HG03196 (cell line): ENCODE measurements around the gene B3GNT2.
"Not testable (repeated sequence)": the region's sequence is repeated elsewhere in the genome, so short reads cannot be mapped to it uniquely, and the experiment has no call there.

Experiments
- ATAC-seq: cut with Tn5 transposase; IDR thresholded peaks from one replicate; pipeline ENCODE4 v1.9.1; 2021; ENCODE audit not compliant: unreplicated experiment

B3GNT2 gene

GRCh38 chr2:62234755-62235655, 39.1 kb downstream of the B3GNT2 start:
- no peak for ATAC-seq

DNA sequence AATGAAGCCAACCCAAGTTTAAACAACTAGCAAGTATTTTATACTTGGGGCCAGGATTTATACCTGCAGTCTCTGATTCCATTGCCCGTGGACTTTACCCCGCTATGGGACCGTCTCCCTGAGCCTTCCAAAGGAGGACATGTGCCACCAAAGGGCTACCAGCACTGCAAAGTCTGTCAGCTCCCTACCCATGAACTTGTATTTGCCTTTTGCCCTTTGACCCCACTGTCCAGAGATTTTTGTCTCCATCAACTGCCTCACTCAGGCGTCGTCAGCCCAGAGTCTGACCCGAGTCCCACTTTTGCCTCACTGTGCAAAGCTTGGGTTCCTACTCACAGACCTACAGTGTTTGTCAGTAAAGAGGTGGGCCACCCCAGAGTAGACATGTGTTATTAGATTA, 40.6 kb downstream of the B3GNT2 start:
- no peak for ATAC-seq

GRCh38 chr2:62238236-62238635, 42.3 kb downstream of the B3GNT2 start:
- ATAC-seq, result no peak

DNA sequence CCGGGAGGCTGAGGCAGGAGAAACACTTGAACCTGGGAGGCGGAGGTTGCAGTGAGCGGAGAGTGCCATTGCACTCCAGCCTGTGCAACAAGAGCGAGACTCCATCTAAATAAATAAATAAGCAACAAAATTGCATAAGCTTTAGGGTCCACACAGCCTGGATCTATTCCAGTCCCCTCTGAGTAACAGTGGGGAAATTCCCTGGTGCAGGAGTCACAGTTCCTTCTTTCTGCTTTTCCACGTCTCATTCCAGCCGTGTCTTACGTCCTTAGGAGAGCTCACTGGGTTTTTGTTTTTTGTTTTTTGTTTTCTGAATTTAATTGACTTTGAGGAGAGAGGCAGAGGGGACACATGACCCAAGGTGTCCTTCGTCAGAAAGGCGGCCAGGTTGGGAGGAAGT, 44.6 kb downstream of the B3GNT2 start:
- ATAC-seq, result no peak

DNA sequence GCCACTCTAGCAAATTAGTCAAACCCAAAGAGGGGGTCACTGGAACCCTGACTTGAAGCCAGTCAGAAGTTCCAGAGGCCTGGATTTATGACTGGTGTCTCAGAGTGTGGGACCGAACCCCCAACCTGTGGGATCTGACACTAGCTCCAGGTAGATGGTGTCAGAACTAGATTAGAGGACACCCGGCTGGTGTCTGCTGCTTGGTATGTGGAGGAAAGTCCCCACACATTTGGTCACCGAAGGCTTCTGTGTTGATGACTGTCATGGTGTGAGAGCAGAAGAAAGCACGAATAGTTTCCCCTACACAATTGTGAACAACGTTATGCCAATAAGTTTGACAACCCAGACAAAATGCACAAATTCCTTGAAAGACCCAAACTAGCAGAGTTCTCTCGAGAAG, 48.1 kb downstream of the B3GNT2 start:
- no peak for ATAC-seq

DNA sequence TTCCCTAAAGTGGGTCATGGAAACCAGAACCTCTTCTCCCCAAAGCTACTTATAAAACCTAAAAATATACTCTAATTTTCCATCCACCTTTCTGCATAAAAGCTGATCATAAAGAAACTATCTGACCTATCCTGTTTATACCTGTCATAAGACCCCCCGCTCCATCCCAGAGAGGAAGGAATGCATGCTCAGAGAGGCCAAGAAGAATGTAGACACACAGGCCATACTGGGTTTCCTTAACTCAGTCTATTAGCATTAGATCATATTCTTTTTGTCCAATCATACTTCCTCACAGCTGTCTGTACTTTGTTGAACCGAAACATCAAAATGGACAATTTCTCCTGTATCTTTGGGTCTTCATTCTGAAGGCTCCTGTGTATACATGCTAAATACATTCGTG, 52.3 kb downstream of the B3GNT2 start:
- ATAC-seq, result no peak

- no peak for ATAC-seq
Measured at GRCh38 chr2:62250239-62250638, 54.3 kb downstream of the B3GNT2 start.

- ATAC-seq, result no peak
Measured at GRCh38 chr2:62254424-62255266, 58.7 kb downstream of the B3GNT2 start.

DNA sequence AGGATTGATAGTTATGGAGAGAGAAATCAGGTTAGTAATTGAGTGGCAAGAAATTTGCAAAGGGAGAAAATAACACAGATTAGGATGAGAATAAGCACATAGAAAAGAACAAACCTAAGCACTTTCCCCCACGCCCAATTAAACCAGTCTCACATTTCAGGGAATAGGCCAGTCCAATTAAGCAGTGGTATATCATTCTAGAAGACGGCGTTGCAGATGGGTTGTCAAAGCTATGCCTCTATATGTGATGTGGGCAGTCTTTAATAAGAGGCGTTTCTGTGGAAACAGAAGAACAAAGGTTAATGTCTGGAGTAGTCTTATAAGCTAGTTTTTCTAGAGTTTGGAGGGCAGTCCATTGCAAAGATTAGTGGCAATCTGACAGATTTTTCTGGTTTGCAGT, 61.6 kb downstream of the B3GNT2 start:
- ATAC-seq, result no peak

- ATAC-seq, result no peak
Measured at GRCh38 chr2:62263076-62263715, 67.3 kb downstream of the B3GNT2 start.

DNA sequence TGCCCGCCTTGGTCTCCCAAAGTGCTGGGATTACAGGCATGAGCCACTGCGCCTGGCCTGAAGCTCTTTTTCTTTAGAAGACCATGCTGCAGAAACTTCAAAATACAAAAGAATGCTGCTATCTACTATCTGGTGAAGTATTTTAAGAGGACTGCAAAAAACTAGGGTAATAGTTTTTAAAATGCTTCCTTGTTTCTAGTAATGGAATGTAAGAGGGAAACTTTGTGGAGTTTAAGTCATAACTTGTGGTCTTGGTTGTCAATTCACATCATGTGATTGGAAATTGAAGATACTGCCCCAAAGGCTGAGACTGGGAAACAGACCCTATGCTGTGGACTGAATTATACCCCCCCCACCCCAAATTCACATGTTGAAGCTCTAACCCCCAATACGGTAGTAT, 68.3 kb downstream of the B3GNT2 start:
- ATAC-seq, result no peak

DNA sequence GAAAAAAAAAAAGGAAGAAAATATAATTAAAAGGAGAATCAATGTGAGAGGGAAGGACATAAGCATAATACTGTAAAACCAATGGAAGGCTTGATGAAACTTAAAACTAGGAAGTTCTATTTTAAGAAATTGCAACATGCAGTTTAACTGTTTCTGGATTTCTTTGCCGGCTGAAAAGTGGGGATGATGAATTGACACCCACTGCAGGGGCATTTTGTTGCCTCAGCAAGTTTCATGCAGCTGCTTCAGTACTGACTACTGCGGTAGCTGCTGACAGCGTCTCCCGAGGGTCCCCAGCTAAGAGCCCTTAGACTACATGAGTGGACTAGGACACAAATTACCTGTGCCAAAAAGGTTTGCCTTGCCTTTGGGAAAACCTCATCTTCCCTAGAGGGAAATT, 69.2 kb downstream of the B3GNT2 start:
- ATAC-seq, result no peak

GRCh38 chr2:62266433-62267038, 70.6 kb downstream of the B3GNT2 start:
- ATAC-seq, result no peak

GRCh38 chr2:62267696-62268095, 71.8 kb downstream of the B3GNT2 start:
- ATAC-seq, result no peak

GRCh38 chr2:62268681-62269188, 72.8 kb downstream of the B3GNT2 start:
- ATAC-seq, result not testable (repeated sequence)

DNA sequence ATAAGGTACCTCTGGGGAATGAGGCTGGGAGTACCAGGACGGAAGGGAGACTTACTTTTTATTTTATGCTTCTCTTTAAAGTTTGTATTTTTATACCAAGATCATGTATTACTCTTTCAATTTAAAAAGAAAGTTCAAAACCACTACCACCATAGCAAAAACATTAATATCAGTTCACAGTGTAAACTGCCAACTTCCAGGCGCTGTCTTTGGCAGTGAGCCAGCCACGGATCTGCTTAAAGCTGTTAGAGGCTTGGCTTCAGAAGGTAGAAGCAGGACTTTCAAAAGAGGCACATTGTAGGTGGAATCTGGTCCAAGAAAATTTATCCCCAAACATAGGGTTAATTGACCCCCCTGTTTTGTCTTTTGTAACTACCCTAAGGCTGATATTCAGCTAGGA, 74.8 kb downstream of the B3GNT2 start:
- ATAC-seq, result no peak
